Astrocyte of the spinal cord (primary cell): ENCODE results near the gene GCAT.
A peak's percentile ranks its signal among the peaks of the same experiment; 100 is the strongest.

ENCODE experiments used
- DNase-seq: peaks from one replicate; pipeline ENCODE4 v3.0.0; 2011; ENCODE audit warnings: low read depth, low spot score
- H3K4me3 ChIP-seq: 2 replicates; pipeline ENCODE4 v1.5.1; 2011; ENCODE audit warnings: low read depth, mild to moderate bottlenecking, low read length, moderate library complexity
- CTCF ChIP-seq: IDR thresholded peaks from 2 replicates; pipeline ENCODE4 v1.5.1; 2012; ENCODE audit warnings: low read depth, mild to moderate bottlenecking, low read length, inconsistent platforms
- in situ Hi-C: cut with HindIII; loops from 2 replicates; pipeline ENCODE4 v1.10.0; 2017; ENCODE audit warnings: low sequenced_read_pairs

The GCAT gene

GRCh38 chr22:37832022-37832857 lies 24.5 kb downstream of the GCAT start:
- no peak for TF ChIP-seq CTCF
- no peak for DNase-seq
- H3K4me3 ChIP-seq, result no peak overlapping the region
- in situ Hi-C loops, result no loop called here

- in situ Hi-C loops, result no loop called here
- DNase-seq, result no peak
- TF ChIP-seq CTCF, result no peak
- no peak overlapping the region for H3K4me3 ChIP-seq
These were observed 34.5 kb downstream of the GCAT start for GRCh38 chr22:37842015-37842793.

GRCh38 chr22:37843741-37844089 lies 36.0 kb downstream of the GCAT start:
- DNase-seq, result no peak
- in situ Hi-C loops, result no loop called here
- H3K4me3 ChIP-seq, result peak overlapping the region; percentile 48
- TF ChIP-seq CTCF, result no peak

- H3K4me3 ChIP-seq, result peak overlapping the region; percentile 48
- in situ Hi-C loops, result no loop called here
- DNase-seq, result no peak
- no peak for TF ChIP-seq CTCF
These were observed 37.2 kb downstream of the GCAT start for GRCh38 chr22:37844904-37845329.

- DNase-seq, result no peak
- in situ Hi-C loops, result no loop called here
- H3K4me3 ChIP-seq, result no peak overlapping the region
- TF ChIP-seq CTCF, result no peak
These were observed 38.7 kb downstream of the GCAT start for GRCh38 chr22:37846433-37846832.

GRCh38 chr22:37848587-37849088 lies 40.9 kb downstream of the GCAT start:
- no peak for TF ChIP-seq CTCF
- peak overlapping the region; percentile 62 for H3K4me3 ChIP-seq
- peak; percentile 25 for DNase-seq
- in situ Hi-C loops, result no loop called here
